HEK293 (cell line): ENCODE results near the gene TTN.

ENCODE experiments used
- ELK4 ChIP-seq: IDR thresholded peaks from 2 replicates; pipeline ENCODE4 v1.6.1; 2011; ENCODE audit warnings: mild to moderate bottlenecking, low read depth, low read length, borderline replicate concordance
- GFI1B ChIP-seq: fragments of 450-650 bp; formaldehyde crosslinking; IDR thresholded peaks from 2 replicates; pipeline ENCODE4 v1.5.1; 2016; ENCODE audit warnings: missing biosample characterization, missing genetic modification characterization
- PBX3 ChIP-seq: sonication (generic); formaldehyde crosslinking; IDR thresholded peaks from 2 replicates; pipeline ENCODE4 v1.8.1; 2022; ENCODE audit warnings: mild to moderate bottlenecking, moderate library complexity, missing genetic modification reagents
- PRDM4 ChIP-seq: fragments of 450-650 bp; formaldehyde crosslinking; IDR thresholded peaks from 2 replicates; pipeline ENCODE4 v1.5.1; 2017; ENCODE audit warnings: missing biosample characterization, missing genetic modification characterization
- SP3 ChIP-seq: fragments of 450-650 bp; formaldehyde crosslinking; IDR thresholded peaks from 2 replicates; pipeline ENCODE4 v1.5.1; 2016; ENCODE audit warnings: missing biosample characterization, missing genetic modification characterization
- YY1 ChIP-seq: fragments of 450-650 bp; formaldehyde crosslinking; IDR thresholded peaks from 2 replicates; pipeline ENCODE4 v1.5.1; 2018; ENCODE audit warnings: missing biosample characterization, missing genetic modification characterization
- ZBTB21 ChIP-seq: fragments of 450-650 bp; formaldehyde crosslinking; IDR thresholded peaks from 2 replicates; pipeline ENCODE4 v1.5.1; 2017; ENCODE audit warnings: missing biosample characterization, missing genetic modification characterization
- ZBTB7A ChIP-seq: fragments of 450-650 bp; formaldehyde crosslinking; IDR thresholded peaks from 2 replicates; pipeline ENCODE4 v1.5.1; 2016; ENCODE audit warnings: low read depth, missing biosample characterization, missing genetic modification characterization
- ZFP41 ChIP-seq: fragments of 450-650 bp; formaldehyde crosslinking; IDR thresholded peaks from 2 replicates; pipeline ENCODE4 v1.5.1; 2016; ENCODE audit warnings: missing biosample characterization, missing genetic modification characterization, borderline replicate concordance
- ZIC2 ChIP-seq: fragments of 450-650 bp; formaldehyde crosslinking; IDR thresholded peaks from 2 replicates; pipeline ENCODE4 v1.5.1; 2016; ENCODE audit warnings: missing biosample characterization, missing genetic modification characterization
- ZNF138 ChIP-seq: fragments of 450-650 bp; formaldehyde crosslinking; IDR thresholded peaks from 2 replicates; pipeline ENCODE4 v1.5.1; 2016; ENCODE audit warnings: missing biosample characterization, missing genetic modification characterization, borderline replicate concordance
- ZNF148 ChIP-seq: fragments of 450-650 bp; formaldehyde crosslinking; IDR thresholded peaks from 2 replicates; pipeline ENCODE4 v1.5.0; 2017; ENCODE audit warnings: missing biosample characterization, missing genetic modification characterization, borderline replicate concordance
- ZNF157 ChIP-seq: fragments of 450-650 bp; formaldehyde crosslinking; IDR thresholded peaks from 2 replicates; pipeline ENCODE4 v1.5.1; 2016; ENCODE audit warnings: missing biosample characterization, missing genetic modification characterization
- ZNF18 ChIP-seq: fragments of 450-650 bp; formaldehyde crosslinking; IDR thresholded peaks from 2 replicates; pipeline ENCODE4 v1.5.1; 2016; ENCODE audit warnings: missing biosample characterization, missing genetic modification characterization
- ZNF19 ChIP-seq: fragments of 450-650 bp; formaldehyde crosslinking; IDR thresholded peaks from 2 replicates; pipeline ENCODE4; 2016; ENCODE audit warnings: missing biosample characterization, missing genetic modification characterization, low read depth
- ZNF2 ChIP-seq: fragments of 450-650 bp; formaldehyde crosslinking; IDR thresholded peaks from 2 replicates; pipeline ENCODE4 v1.5.1; 2016; ENCODE audit warnings: missing biosample characterization, missing genetic modification characterization
- ZNF324 ChIP-seq: fragments of 450-650 bp; formaldehyde crosslinking; IDR thresholded peaks from 2 replicates; pipeline ENCODE4 v1.5.1; 2016; ENCODE audit warnings: missing biosample characterization, missing genetic modification characterization
- ZNF404 ChIP-seq: fragments of 450-650 bp; formaldehyde crosslinking; IDR thresholded peaks from 2 replicates; pipeline ENCODE4 v1.5.1; 2017; ENCODE audit warnings: missing biosample characterization, missing genetic modification characterization
- ZNF473 ChIP-seq: fragments of 450-650 bp; formaldehyde crosslinking; IDR thresholded peaks from 2 replicates; pipeline ENCODE4 v1.5.1; 2017; ENCODE audit warnings: missing biosample characterization, missing genetic modification characterization
- ZNF510 ChIP-seq: fragments of 450-650 bp; formaldehyde crosslinking; IDR thresholded peaks from 2 replicates; pipeline ENCODE4 v1.5.1; 2018; ENCODE audit warnings: mild to moderate bottlenecking, missing genetic modification characterization, missing biosample characterization; ENCODE audit not compliant: insufficient replicate concordance
- ZNF548 ChIP-seq: fragments of 450-650 bp; formaldehyde crosslinking; IDR thresholded peaks from 2 replicates; pipeline ENCODE4 v1.5.1; 2016; ENCODE audit warnings: missing biosample characterization, missing genetic modification characterization
- ZNF558 ChIP-seq: fragments of 450-650 bp; formaldehyde crosslinking; IDR thresholded peaks from 2 replicates; pipeline ENCODE4 v1.5.1; 2016; ENCODE audit warnings: missing biosample characterization, missing genetic modification characterization
- ZNF670 ChIP-seq: fragments of 450-650 bp; formaldehyde crosslinking; IDR thresholded peaks from 2 replicates; pipeline ENCODE4 v1.5.1; 2016; ENCODE audit warnings: missing biosample characterization, missing genetic modification characterization, low read depth
- ZNF707 ChIP-seq: fragments of 450-650 bp; formaldehyde crosslinking; IDR thresholded peaks from 2 replicates; pipeline ENCODE4 v1.5.1; 2016; ENCODE audit warnings: missing biosample characterization, missing genetic modification characterization
- ZNF768 ChIP-seq: fragments of 450-650 bp; formaldehyde crosslinking; IDR thresholded peaks from 2 replicates; pipeline ENCODE4 v1.5.1; 2018; ENCODE audit warnings: missing biosample characterization, mild to moderate bottlenecking, missing genetic modification characterization
- ZNF830 ChIP-seq: fragments of 450-650 bp; IDR thresholded peaks from 2 replicates; pipeline ENCODE4 v1.5.0; 2018; ENCODE audit warnings: missing biosample characterization, missing genetic modification characterization, low read depth, mild to moderate bottlenecking, moderate library complexity
- ZSCAN4 ChIP-seq: fragments of 450-650 bp; formaldehyde crosslinking; IDR thresholded peaks from 2 replicates; pipeline ENCODE4 v1.5.1; 2017; ENCODE audit warnings: missing biosample characterization, missing genetic modification characterization
- ZSCAN5A ChIP-seq: fragments of 450-650 bp; formaldehyde crosslinking; IDR thresholded peaks from 2 replicates; pipeline ENCODE4 v1.5.1; 2016; ENCODE audit warnings: missing biosample characterization, missing genetic modification characterization

The TTN gene

GRCh38 chr2:178478439-178479274 is 328.6 kb downstream of the TTN start, which contains the start of gene FKBP7 (continued):
- TF ChIP-seq ZSCAN4 (tag by site-specific recombination) (no peak), ZNF2 (tag by site-specific recombination) (peak; percentile 45; the same call in 1 of the 2 replicates), ZNF768 (tag by site-specific recombination) (no peak), ZBTB7A (no peak), ZNF18 (tag by site-specific recombination) (no peak), SP3 (tag by site-specific recombination) (peak; percentile 68), ZNF404 (no peak), ZNF138 (tag by site-specific recombination) (no peak), ZBTB21 (tag by site-specific recombination) (peak; percentile 81), ZSCAN5A (tag by site-specific recombination) (no peak), ZNF157 (tag by site-specific recombination) (no peak), ZNF19 (tag by site-specific recombination) (no peak), ZNF473 (tag by site-specific recombination) (no peak), ZNF548 (tag by site-specific recombination) (no peak), ZNF148 (no peak), ZNF324 (no peak), ZNF670 (no peak), ZNF510 (tag by site-specific recombination) (no peak), PBX3 (CRISPR knock-in tag) (no peak), GFI1B (tag by site-specific recombination) (no peak), YY1 (tag by site-specific recombination) (peak; percentile 20; the same call in 1 of the 2 replicates), ZNF830 (tag by site-specific recombination) (no peak), ELK4 (no peak), ZNF558 (no peak), ZFP41 (tag by site-specific recombination) (no peak), PRDM4 (tag by site-specific recombination) (peak; percentile 93), ZIC2 (tag by site-specific recombination) (peak; percentile 60), ZNF707 (tag by site-specific recombination) (no peak)
